ENCODE results near the gene HDHD3.
A peak's percentile ranks its signal among the peaks of the same experiment; 100 is the strongest.

Gene HDHD3

DNA sequence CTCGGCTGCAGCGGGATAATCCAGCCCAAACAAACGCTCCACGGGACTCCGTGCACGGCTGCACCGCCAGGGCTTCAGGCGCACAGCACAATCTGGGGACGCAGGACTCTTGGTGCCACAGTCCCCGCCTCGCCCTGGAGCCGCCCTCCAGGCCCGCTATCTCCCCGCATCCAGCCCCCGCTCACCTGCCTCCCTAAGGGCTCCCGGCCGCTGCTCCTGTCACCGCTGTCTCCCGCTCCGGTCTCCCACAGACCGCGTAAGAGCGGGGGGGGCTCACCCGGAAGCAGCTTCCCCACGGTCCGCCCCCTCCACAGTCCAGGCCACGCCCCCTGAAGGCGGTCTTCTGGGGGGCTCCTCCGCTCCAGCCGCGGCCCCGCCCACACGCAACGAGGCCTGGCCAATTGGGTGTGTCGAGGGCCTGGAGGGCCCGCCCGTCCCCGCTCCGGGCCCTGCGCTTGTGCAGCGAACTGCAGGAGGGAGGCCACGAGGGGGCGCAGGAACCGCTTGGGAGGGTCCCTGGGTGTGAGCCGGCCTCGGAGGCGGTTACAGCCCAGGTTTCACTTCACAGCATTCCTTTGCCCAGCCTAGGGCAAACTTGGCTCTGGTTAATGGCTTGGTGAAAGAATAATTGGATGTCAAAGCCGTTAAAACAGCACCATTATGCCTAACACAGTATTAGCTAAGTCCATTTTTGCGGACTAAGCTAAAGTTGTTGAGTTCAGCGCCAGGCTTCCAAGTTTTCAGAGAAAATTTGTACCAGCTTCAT, 24.4 kb upstream of the HDHD3 start, which contains the start of gene ALAD:
Gene ALAD, minus strand, starts transcription at position 258 of the 766 bp plus-strand sequence. CDS start 7,725 bp downstream, outside the sequence.
- H3K27me3 ChIP-seq (replicated peaks; ENCODE audit: control insufficient read depth, insufficient read depth, low read length): no peaks in the 10 kb centered on the region
- peak within 1 kb of the TSS; percentile 89 for H3K9ac ChIP-seq (ENCODE audit: low read length)
- peak within 1 kb of the TSS; percentile 95 for H3K4me3 ChIP-seq (ENCODE audit: low read length)
- H3K4me1 ChIP-seq (ENCODE audit: control insufficient read depth, insufficient read depth, low read length): peaks cover 38% of the 10 kb centered on the region
- H3K9me3 ChIP-seq (ENCODE audit: control insufficient read depth, low read length): no peaks in the 10 kb centered on the region
- DNase-seq (ENCODE audit: low read depth): peak; percentile 100
- H3K36me3 ChIP-seq (ENCODE audit: control insufficient read depth, insufficient read depth, low read length, severe bottlenecking): no peaks in the 10 kb centered on the region

DNA sequence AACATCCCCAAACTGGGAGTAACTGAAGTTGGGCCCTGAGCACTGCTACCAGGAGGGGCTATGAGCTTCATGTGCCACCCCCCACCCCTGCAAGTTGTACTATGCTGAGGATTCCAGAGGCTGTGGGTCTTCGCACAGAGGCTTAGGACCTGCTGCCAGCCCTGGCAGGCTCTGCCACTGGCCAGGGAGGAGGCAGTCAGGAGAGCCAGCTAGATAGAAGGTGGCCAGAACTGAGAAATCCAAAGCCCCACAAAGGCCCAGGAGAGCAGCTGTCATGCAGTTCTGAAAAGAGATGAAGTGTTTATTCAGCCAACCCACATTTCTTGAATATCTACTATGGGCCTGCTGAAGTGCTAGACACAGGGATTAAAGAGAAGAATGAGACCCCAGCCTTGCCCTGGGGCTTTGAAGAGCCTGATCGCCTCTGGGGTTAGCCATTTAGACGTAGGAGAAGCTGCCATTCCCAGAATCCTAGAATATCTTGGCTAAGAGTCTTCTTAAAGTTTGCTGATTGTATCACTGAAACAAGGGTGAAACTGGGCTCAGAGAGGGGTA, 22.9 kb upstream of the HDHD3 start:
- Histone ChIP-seq H3K9me3 (ENCODE audit: control insufficient read depth, low read length) (no peaks in the 10 kb centered on the region), H3K4me3 (ENCODE audit: low read length) (peak overlapping the region; percentile 95)

DNA sequence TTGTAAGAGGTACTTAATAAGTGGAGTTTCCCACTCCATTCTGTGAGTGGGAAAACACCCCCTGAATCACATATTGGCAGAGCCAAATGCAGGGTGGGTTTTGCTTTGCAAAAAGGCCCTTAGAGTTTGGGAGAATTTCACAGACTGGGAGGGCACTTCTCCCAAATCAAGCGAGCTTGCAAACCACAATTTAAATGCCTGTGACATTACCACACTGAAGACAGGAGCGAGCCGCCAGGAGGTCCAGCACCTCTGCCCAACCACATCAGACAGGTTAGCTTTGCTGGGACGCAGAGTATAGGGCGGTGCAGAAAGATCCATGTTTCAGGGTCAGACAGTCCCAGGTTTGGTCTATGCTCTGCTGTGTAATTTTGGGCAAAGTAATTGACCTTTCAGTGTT, 22.0 kb upstream of the HDHD3 start:
- Histone ChIP-seq H3K4me1 (ENCODE audit: control insufficient read depth, insufficient read depth, low read length) (peaks cover 34% of the 10 kb centered on the region), H3K9ac (ENCODE audit: low read length) (peak overlapping the region; percentile 15), H3K9me3 (ENCODE audit: control insufficient read depth, low read length) (no peaks in the 10 kb centered on the region), H3K36me3 (ENCODE audit: control insufficient read depth, insufficient read depth, low read length, severe bottlenecking) (no peaks in the 10 kb centered on the region), H3K27me3 (replicated peaks; ENCODE audit: control insufficient read depth, insufficient read depth, low read length) (no peaks in the 10 kb centered on the region), H3K4me3 (ENCODE audit: low read length) (no peak overlapping the region)
- DNase-seq (ENCODE audit: low read depth): no peak

More for the DNA sequence above, 22.9 kb upstream of the HDHD3 start:
- no peak for DNase-seq (ENCODE audit: low read depth)
- Histone ChIP-seq H3K4me1 (ENCODE audit: control insufficient read depth, insufficient read depth, low read length) (peaks cover 38% of the 10 kb centered on the region), H3K27me3 (replicated peaks; ENCODE audit: control insufficient read depth, insufficient read depth, low read length) (no peaks in the 10 kb centered on the region), H3K36me3 (ENCODE audit: control insufficient read depth, insufficient read depth, low read length, severe bottlenecking) (no peaks in the 10 kb centered on the region), H3K9ac (ENCODE audit: low read length) (peak overlapping the region; percentile 89)

DNA sequence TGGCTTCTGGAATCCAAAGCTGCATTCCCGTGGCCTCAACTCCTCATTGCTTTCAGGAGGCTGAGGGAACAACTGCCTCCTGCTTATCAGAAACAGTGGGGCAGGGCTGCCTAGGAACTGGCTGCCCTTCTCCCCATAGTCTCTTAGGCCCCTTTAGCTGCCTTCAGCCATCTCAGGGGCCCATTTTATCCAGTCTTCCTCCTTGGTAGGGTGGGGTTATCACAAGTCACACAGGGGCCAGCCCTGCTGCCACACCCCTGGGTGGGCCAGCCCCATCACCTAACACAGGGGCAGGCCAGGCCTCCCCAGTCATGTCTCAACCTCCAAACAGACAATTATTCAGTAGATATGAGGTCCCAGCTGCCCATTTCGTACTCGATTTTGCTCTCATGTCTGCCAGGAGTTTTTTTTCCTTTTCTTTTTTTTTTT, 20.4 kb upstream of the HDHD3 start:
- Histone ChIP-seq H3K4me3 (ENCODE audit: low read length) (no peak overlapping the region), H3K4me1 (ENCODE audit: control insufficient read depth, insufficient read depth, low read length) (peaks cover 30% of the 10 kb centered on the region), H3K36me3 (ENCODE audit: control insufficient read depth, insufficient read depth, low read length, severe bottlenecking) (peaks cover 3% of the 10 kb centered on the region), H3K27me3 (replicated peaks; ENCODE audit: control insufficient read depth, insufficient read depth, low read length) (no peaks in the 10 kb centered on the region), H3K9me3 (ENCODE audit: control insufficient read depth, low read length) (no peaks in the 10 kb centered on the region), H3K9ac (ENCODE audit: low read length) (no peak overlapping the region)
- DNase-seq (ENCODE audit: low read depth): no peak

DNA sequence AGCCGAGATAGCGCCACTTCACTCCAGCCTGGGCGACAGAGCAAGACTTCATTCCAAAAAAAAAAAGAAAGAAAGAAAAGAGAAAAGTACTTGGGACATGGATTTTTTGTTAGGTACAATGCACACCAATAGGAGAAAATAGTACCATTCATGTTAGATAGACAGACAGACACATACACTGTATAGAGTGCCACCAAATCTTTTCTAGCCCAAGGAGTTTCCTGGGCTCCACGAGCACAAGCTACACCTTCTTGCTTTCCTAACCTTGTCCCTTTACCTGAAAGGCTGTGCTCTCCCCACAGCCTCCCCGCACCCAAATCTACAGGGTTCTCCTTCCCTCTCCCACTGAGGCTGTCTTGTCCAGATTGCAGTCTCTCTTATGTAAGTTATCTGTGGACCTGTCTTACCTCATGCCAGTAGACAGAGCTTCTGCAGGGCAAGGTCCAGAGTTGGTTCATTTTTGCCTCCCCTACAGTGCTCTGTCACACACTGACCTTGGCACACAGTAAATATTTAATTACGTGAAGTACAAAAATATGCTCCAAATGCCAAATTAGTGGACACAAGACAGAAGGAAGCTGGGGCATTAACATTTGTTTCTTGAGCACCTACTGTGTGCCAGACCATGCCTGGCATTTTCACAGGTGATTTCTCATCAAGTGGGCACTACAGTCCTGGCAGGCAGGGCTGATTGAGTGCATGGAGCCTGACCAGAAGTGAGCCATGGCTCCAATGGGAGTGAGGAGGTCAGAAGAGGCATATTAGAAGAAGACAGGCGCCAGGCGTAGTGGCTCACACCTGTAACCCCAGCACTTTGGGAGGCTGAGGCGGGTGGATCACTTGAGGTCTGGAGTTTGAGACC, 18.4 kb upstream of the HDHD3 start:
- Histone ChIP-seq H3K4me3 (ENCODE audit: low read length) (no peak overlapping the region), H3K9ac (ENCODE audit: low read length) (no peak overlapping the region), H3K36me3 (ENCODE audit: control insufficient read depth, insufficient read depth, low read length, severe bottlenecking) (peaks cover 21% of the 10 kb centered on the region), H3K9me3 (ENCODE audit: control insufficient read depth, low read length) (no peaks in the 10 kb centered on the region), H3K27me3 (replicated peaks; ENCODE audit: control insufficient read depth, insufficient read depth, low read length) (no peaks in the 10 kb centered on the region), H3K4me1 (ENCODE audit: control insufficient read depth, insufficient read depth, low read length) (peaks cover 22% of the 10 kb centered on the region)
- DNase-seq (ENCODE audit: low read depth): no peak

DNA sequence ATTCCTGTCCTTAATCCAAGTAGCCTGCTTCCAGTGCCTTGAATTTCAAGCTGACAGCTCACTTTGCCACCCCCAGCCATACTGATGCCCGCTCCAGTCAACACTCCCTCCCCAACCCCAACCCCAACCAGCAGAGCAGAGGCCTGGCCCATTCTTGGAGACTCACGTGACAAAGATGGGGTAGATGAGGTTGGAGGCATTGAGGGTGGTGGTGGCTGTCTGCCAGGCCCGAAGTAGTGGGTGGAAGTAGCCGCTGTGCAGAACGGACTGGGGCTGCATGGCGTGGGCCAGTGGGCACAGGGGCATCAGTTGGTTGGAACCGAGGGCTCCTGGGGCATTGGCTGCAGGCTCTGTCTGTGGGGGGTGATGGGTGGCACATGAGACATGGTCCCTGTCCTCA, 16.5 kb upstream of the HDHD3 start:
- H3K36me3 ChIP-seq (ENCODE audit: control insufficient read depth, insufficient read depth, low read length, severe bottlenecking): peaks cover 38% of the 10 kb centered on the region
- DNase-seq (ENCODE audit: low read depth): no peak

DNA sequence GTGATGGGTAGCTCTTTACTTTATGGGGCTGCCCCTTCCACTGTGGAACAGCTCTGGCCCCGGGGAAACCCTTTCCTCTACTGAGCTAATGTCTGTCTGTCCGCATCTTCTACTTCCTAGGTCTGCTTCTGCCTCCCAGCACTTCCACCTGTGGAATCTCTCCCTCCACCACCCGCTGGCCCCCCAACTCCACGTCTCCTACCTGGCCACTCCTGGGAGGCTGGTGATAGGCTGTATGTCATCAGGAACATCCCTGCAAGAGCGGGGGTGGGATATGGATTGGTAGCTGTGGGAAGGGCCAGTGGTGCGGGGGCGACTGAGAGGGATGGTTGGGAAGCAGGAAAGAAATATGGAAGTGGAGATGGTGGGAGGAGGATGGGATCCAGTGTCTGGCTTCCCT, 15.1 kb upstream of the HDHD3 start:
- no peak overlapping the region for H3K4me3 ChIP-seq (ENCODE audit: low read length)
- H3K36me3 ChIP-seq (ENCODE audit: control insufficient read depth, insufficient read depth, low read length, severe bottlenecking): peaks cover 45% of the 10 kb centered on the region
- H3K9ac ChIP-seq (ENCODE audit: low read length): no peak overlapping the region
- H3K4me1 ChIP-seq (ENCODE audit: control insufficient read depth, insufficient read depth, low read length): peaks cover 15% of the 10 kb centered on the region
- no peaks in the 10 kb centered on the region for H3K27me3 ChIP-seq (replicated peaks; ENCODE audit: control insufficient read depth, insufficient read depth, low read length)
- H3K9me3 ChIP-seq (ENCODE audit: control insufficient read depth, low read length): no peaks in the 10 kb centered on the region
- no peak for DNase-seq (ENCODE audit: low read depth)

More for the DNA sequence above, 16.5 kb upstream of the HDHD3 start:
- Histone ChIP-seq H3K4me1 (ENCODE audit: control insufficient read depth, insufficient read depth, low read length) (peaks cover 10% of the 10 kb centered on the region), H3K9me3 (ENCODE audit: control insufficient read depth, low read length) (no peaks in the 10 kb centered on the region), H3K27me3 (replicated peaks; ENCODE audit: control insufficient read depth, insufficient read depth, low read length) (no peaks in the 10 kb centered on the region), H3K4me3 (ENCODE audit: low read length) (no peak overlapping the region), H3K9ac (ENCODE audit: low read length) (no peak overlapping the region)

DNA sequence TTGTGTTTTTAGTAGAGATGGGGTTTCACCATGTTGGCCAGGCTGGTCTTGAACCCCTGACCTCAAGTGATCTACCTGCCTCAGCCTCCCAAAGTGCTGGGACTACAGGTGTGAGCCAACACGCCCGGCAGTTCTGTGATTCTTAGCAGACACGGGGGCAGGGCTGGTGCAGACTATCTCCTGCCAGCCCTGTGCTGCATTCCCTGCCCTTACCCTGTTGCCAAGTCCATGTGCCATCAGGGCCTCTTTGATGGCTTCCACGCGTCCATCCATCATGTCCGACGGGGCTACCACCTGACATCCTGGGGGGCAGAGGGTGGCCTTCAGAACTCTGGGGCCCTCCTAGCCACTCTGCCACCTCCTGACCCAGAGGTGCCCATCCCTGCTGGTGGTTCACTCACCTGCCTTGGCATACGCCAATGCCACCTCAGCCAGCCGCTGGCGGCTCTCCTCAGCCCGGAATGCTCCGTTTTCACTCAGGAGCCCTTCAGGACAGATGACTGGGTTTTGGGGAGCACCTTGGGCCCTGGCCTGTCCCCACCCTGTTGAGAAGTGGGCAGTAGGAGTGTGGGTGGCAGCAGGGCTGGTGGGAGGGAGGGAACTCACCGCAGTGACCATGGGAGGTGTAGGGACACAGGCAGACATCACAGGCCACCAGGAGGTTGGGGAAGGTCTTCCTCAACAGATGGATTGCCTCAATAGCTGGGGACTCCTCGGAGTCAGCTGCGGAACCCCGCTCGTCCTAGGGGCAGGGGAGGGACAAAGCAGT, 13.6 kb upstream of the HDHD3 start:
- Histone ChIP-seq H3K9ac (ENCODE audit: low read length) (no peak overlapping the region), H3K9me3 (ENCODE audit: control insufficient read depth, low read length) (no peaks in the 10 kb centered on the region), H3K27me3 (replicated peaks; ENCODE audit: control insufficient read depth, insufficient read depth, low read length) (no peaks in the 10 kb centered on the region), H3K4me1 (ENCODE audit: control insufficient read depth, insufficient read depth, low read length) (peaks cover 15% of the 10 kb centered on the region), H3K4me3 (ENCODE audit: low read length) (no peak overlapping the region), H3K36me3 (ENCODE audit: control insufficient read depth, insufficient read depth, low read length, severe bottlenecking) (peaks cover 47% of the 10 kb centered on the region)
- no peak for DNase-seq (ENCODE audit: low read depth)

DNA sequence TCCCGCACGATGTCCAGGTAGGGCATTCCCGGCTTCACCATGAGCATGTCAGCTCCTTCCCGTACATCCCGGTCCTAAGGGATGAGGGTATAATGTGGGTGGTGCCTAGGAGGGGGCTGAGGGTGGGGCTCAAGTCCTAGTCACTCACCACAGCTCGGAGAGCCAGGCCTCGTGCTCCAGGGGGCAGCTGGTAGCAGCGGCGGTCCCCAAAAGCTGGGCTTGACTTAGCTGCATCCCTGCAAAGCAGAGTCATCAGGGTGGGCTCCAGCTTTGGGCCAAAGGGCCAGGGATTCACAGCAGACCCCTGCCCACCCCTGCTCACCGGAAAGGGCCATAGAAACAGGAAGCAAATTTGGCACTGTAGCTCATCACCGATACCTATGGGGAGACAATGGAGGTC, 12.7 kb upstream of the HDHD3 start:
- Histone ChIP-seq H3K4me1 (ENCODE audit: control insufficient read depth, insufficient read depth, low read length) (peaks cover 15% of the 10 kb centered on the region), H3K9me3 (ENCODE audit: control insufficient read depth, low read length) (no peaks in the 10 kb centered on the region), H3K36me3 (ENCODE audit: control insufficient read depth, insufficient read depth, low read length, severe bottlenecking) (peaks cover 47% of the 10 kb centered on the region), H3K9ac (ENCODE audit: low read length) (no peak overlapping the region), H3K4me3 (ENCODE audit: low read length) (no peak overlapping the region), H3K27me3 (replicated peaks; ENCODE audit: control insufficient read depth, insufficient read depth, low read length) (no peaks in the 10 kb centered on the region)
- no peak for DNase-seq (ENCODE audit: low read depth)

DNA sequence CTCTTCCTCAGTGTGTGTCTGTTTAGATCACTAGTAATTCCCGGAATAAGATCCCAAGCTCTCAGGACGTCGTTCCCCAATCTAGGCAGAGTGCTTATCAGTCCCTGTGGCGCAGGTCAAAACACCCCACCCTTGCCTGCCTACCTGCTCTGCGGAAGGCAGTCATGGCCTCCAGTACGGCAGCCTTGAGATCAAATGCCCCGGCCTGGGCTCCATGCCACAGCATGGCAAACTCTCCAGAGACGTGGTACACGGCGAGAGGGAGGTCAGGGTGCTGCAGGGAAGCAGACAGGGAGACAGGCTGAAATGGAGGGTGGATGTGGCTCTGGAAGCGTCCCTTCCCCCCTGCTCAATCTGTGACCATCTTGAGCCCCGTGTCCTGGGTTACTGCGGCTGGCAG, 12.0 kb upstream of the HDHD3 start:
- no peak overlapping the region for H3K9ac ChIP-seq (ENCODE audit: low read length)
- H3K27me3 ChIP-seq (replicated peaks; ENCODE audit: control insufficient read depth, insufficient read depth, low read length): no peaks in the 10 kb centered on the region
- no peaks in the 10 kb centered on the region for H3K9me3 ChIP-seq (ENCODE audit: control insufficient read depth, low read length)
- peaks cover 47% of the 10 kb centered on the region for H3K36me3 ChIP-seq (ENCODE audit: control insufficient read depth, insufficient read depth, low read length, severe bottlenecking)
- peaks cover 15% of the 10 kb centered on the region for H3K4me1 ChIP-seq (ENCODE audit: control insufficient read depth, insufficient read depth, low read length)
- no peak for DNase-seq (ENCODE audit: low read depth)
- H3K4me3 ChIP-seq (ENCODE audit: low read length): no peak overlapping the region

All from adipocyte (in vitro differentiated cells).